HepG2 (cell line): Measurements from ENCODE around the gene PHKG2. TPM values are rescaled to one million over a fixed set of nuclear protein-coding genes. Genes with fewer than 3 reads are reported as not detected.

Experiments used
- ASH2L ChIP-seq: fragments of 300-600, 200-600 bp; sonication (generic); IDR thresholded peaks from 2 replicates; pipeline ENCODE4 v1.7.0; 2017; ENCODE audit warnings: low read depth, mild to moderate bottlenecking, moderate library complexity, mixed read lengths, low read length; ENCODE audit not compliant: insufficient read length
- ATM ChIP-seq: fragments of 450-650 bp; IDR thresholded peaks from 2 replicates; pipeline ENCODE4 v1.7.1; 2017; ENCODE audit warnings: mild to moderate bottlenecking, borderline replicate concordance
- CEBPG ChIP-seq: IDR thresholded peaks from 2 replicates; pipeline ENCODE4 v1.6.1; 2016
- CREB1 ChIP-seq, 2 experiments: fragments of 450-650 bp in 1 of 2; IDR thresholded peaks; 2 replicates each; pipeline ENCODE4 v1.6.1; 2016 to 2017; ENCODE audit warnings: control low read depth in 1 of 2, mild to moderate bottlenecking in 1 of 2, missing compliant biosample characterization in 1 of 2, missing genetic modification characterization in 1 of 2
- EEA1 ChIP-seq: sonication (generic); formaldehyde crosslinking; IDR thresholded peaks from 2 replicates; pipeline ENCODE4 v1.5.1; 2020; ENCODE audit warnings: mild to moderate bottlenecking, missing genetic modification reagents, borderline replicate concordance
- ISX ChIP-seq: sonication (generic); formaldehyde crosslinking; conservative IDR thresholded peaks from 2 replicates; pipeline ENCODE4 v1.5.0; 2020; ENCODE audit warnings: missing genetic modification reagents
- JUND ChIP-seq: sonication (generic); formaldehyde crosslinking; IDR thresholded peaks from 2 replicates; pipeline ENCODE4 v1.8.0; 2022; ENCODE audit warnings: mild to moderate bottlenecking, missing genetic modification reagents
- MIXL1 ChIP-seq: IDR thresholded peaks from 2 replicates; pipeline ENCODE4 v1.6.1; 2016
- NR1H2 ChIP-seq: sonication (generic); formaldehyde crosslinking; IDR thresholded peaks from 2 replicates; pipeline ENCODE4 v1.8.1; 2022; ENCODE audit warnings: low read depth, missing genetic modification reagents, borderline replicate concordance
- NR2F6 ChIP-seq, 2 experiments: IDR thresholded peaks; 2 replicates each; pipeline ENCODE4 v1.6.1; 2016; ENCODE audit warnings: antibody characterized with exemption in 1 of 2, mild to moderate bottlenecking in 1 of 2
- PHF5A ChIP-seq: IDR thresholded peaks from one replicate; pipeline ENCODE4 v1.6.1; 2018; ENCODE audit warnings: low read depth, missing genetic modification reagents; ENCODE audit not compliant: unreplicated experiment
- RARA ChIP-seq: IDR thresholded peaks from 2 replicates; pipeline ENCODE4 v1.6.1; 2016; ENCODE audit warnings: missing genetic modification reagents, missing compliant biosample characterization
- SALL1 ChIP-seq: sonication (generic); formaldehyde crosslinking; IDR thresholded peaks from 2 replicates; pipeline ENCODE4 v1.8.0; 2022; ENCODE audit warnings: mild to moderate bottlenecking, missing genetic modification reagents
- ZBTB8A ChIP-seq: sonication (generic); formaldehyde crosslinking; IDR thresholded peaks from 2 replicates; pipeline ENCODE4 v1.4.0; 2020; ENCODE audit warnings: mild to moderate bottlenecking, low read depth, missing genetic modification reagents, borderline replicate concordance
- ZMYM2 ChIP-seq: sonication (generic); formaldehyde crosslinking; IDR thresholded peaks from 2 replicates; pipeline ENCODE4 v1.8.0; 2022; ENCODE audit warnings: mild to moderate bottlenecking, missing genetic modification reagents
- ZNF3 ChIP-seq: IDR thresholded peaks from 2 replicates; pipeline ENCODE4 v1.7.0; 2017; ENCODE audit warnings: inconsistent platforms
- ZNF354B ChIP-seq: sonication (generic); formaldehyde crosslinking; IDR thresholded peaks from 2 replicates; pipeline ENCODE4 v1.8.0; 2022; ENCODE audit warnings: mild to moderate bottlenecking, missing genetic modification reagents
- ZNF746 ChIP-seq: sonication (generic); formaldehyde crosslinking; IDR thresholded peaks from 2 replicates; pipeline ENCODE4 v1.8.0; 2022; ENCODE audit warnings: mild to moderate bottlenecking, missing genetic modification reagents
- ZSCAN29 ChIP-seq: sonication (generic); formaldehyde crosslinking; conservative IDR thresholded peaks from 2 replicates; pipeline ENCODE4 v1.4.0; 2020; ENCODE audit warnings: mild to moderate bottlenecking, missing genetic modification reagents
- polyA plus RNA-seq, 8 experiments: library from polyadenylated mRNA; depleted of rRNA in 3 of 8; stranded (reverse) in 7 of 8; unstranded in 1 of 8; fragments of >200 nt; fragmentation: Illumina TruSeq in 4 of 8; extraction: Trizol in 4 of 8; gene quantifications; 2 replicates each; pipeline versions ENCODE4 v1.2.1 to v1.2.3, GENCODE V29; 2011 to 2016; ENCODE audit warnings: low read depth in 4 of 8, missing spikeins in 1 of 8, mixed read lengths in 1 of 8; ENCODE audit not compliant: insufficient read depth in 1 of 8
- total RNA-seq, 5 experiments: library from RNA; depleted of rRNA; stranded (reverse); fragments of >200 nt; fragmentation: Illumina TruSeq; extraction: Trizol; gene quantifications; 2 replicates each; pipeline ENCODE4 v1.2.3, GENCODE V29; 2016; ENCODE audit warnings: low read depth in 1 of 5
- TF ChIP-seq, protein P1 (sequence below): sonication (generic); formaldehyde crosslinking; conservative IDR thresholded peaks from 2 replicates; pipeline ENCODE4 v1.4.0; 2020; ENCODE audit warnings: mild to moderate bottlenecking, missing genetic modification reagents, moderate library complexity
- TF ChIP-seq, protein P2 (sequence below): sonication (generic); IDR thresholded peaks from 2 replicates; pipeline ENCODE4 v1.6.1; 2016; ENCODE audit warnings: low read depth, borderline replicate concordance
- TF ChIP-seq, protein P3 (sequence below): sonication (generic); formaldehyde crosslinking; IDR thresholded peaks from 2 replicates; pipeline ENCODE4 v1.9.0; 2021; ENCODE audit warnings: missing genetic modification reagents, borderline replicate concordance
- TF ChIP-seq, protein P4 (sequence below): sonication (generic); formaldehyde crosslinking; IDR thresholded peaks from 2 replicates; pipeline ENCODE4 v1.5.1; 2020; ENCODE audit warnings: mild to moderate bottlenecking, missing genetic modification reagents

Gene PHKG2
- total and polyA plus RNA-seq, 2 of the 13 experiments (the other 11 are each of a cell fraction or from before 2014, with no cell fraction given), result 37.4 to 42.1 TPM

DNA sequence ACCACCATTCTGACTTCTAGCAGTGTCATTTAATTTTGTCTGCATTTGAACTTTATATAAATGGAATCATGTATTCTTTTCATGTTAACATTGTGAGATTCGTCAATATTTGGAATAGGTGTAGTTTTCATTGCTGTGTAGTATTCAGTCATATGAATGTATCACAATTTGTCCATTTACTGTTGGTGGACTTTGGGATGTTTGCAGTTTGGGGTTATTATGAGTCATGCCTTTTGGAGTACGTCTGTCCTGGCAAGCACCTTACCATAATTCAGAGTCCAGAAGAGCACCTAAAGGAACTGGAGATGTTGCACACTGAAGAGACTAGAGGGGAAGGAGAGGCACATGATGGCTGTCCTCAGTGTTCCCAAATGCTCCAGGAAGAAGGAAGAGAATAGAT, 3.1 kb upstream of the PHKG2 start (continued):
- 0 out of 2 replicates have a peak, but pooled peaks have one; percentile 9 for TF ChIP-seq CEBPG (CRISPR knock-in tag)
- 0 out of 2 replicates have a peak, but pooled peaks have one; percentile 75 for TF ChIP-seq ZSCAN29 (CRISPR knock-in tag)
- peak; percentile 58; the same call in 1 of the 2 replicates for TF ChIP-seq MIXL1 (CRISPR knock-in tag)
- TF ChIP-seq ZMYM2 (CRISPR knock-in tag), result peak; percentile 80
- TF ChIP-seq ZBTB8A (CRISPR knock-in tag), result no peak
- peak; percentile 76; the same call in 1 of the 2 replicates for TF ChIP-seq JUND
- no peak for TF ChIP-seq PHF5A
- peak; percentile 98 for TF ChIP-seq ZNF3 (CRISPR knock-in tag)
- TF ChIP-seq ZNF354B, result no peak
- TF ChIP-seq NR1H2 (CRISPR knock-in tag), result peak; percentile 96
- TF ChIP-seq, protein P1, sequence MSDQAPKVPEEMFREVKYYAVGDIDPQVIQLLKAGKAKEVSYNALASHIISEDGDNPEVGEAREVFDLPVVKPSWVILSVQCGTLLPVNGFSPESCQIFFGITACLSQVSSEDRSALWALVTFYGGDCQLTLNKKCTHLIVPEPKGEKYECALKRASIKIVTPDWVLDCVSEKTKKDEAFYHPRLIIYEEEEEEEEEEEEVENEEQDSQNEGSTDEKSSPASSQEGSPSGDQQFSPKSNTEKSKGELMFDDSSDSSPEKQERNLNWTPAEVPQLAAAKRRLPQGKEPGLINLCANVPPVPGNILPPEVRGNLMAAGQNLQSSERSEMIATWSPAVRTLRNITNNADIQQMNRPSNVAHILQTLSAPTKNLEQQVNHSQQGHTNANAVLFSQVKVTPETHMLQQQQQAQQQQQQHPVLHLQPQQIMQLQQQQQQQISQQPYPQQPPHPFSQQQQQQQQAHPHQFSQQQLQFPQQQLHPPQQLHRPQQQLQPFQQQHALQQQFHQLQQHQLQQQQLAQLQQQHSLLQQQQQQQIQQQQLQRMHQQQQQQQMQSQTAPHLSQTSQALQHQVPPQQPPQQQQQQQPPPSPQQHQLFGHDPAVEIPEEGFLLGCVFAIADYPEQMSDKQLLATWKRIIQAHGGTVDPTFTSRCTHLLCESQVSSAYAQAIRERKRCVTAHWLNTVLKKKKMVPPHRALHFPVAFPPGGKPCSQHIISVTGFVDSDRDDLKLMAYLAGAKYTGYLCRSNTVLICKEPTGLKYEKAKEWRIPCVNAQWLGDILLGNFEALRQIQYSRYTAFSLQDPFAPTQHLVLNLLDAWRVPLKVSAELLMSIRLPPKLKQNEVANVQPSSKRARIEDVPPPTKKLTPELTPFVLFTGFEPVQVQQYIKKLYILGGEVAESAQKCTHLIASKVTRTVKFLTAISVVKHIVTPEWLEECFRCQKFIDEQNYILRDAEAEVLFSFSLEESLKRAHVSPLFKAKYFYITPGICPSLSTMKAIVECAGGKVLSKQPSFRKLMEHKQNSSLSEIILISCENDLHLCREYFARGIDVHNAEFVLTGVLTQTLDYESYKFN (CRISPR knock-in tag), result peak; percentile 78
- TF ChIP-seq, protein P2, sequence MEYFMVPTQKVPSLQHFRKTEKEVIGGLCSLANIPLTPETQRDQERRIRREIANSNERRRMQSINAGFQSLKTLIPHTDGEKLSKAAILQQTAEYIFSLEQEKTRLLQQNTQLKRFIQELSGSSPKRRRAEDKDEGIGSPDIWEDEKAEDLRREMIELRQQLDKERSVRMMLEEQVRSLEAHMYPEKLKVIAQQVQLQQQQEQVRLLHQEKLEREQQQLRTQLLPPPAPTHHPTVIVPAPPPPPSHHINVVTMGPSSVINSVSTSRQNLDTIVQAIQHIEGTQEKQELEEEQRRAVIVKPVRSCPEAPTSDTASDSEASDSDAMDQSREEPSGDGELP, result peak; percentile 34; the same call in 1 of the 2 replicates
- peak; percentile 50 for TF ChIP-seq RARA (CRISPR knock-in tag)
- peak; percentile 62; the same call in 1 of the 2 replicates for TF ChIP-seq SALL1 (CRISPR knock-in tag)
- TF ChIP-seq, protein P3, sequence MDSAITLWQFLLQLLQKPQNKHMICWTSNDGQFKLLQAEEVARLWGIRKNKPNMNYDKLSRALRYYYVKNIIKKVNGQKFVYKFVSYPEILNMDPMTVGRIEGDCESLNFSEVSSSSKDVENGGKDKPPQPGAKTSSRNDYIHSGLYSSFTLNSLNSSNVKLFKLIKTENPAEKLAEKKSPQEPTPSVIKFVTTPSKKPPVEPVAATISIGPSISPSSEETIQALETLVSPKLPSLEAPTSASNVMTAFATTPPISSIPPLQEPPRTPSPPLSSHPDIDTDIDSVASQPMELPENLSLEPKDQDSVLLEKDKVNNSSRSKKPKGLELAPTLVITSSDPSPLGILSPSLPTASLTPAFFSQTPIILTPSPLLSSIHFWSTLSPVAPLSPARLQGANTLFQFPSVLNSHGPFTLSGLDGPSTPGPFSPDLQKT (CRISPR knock-in tag), result no peak
- TF ChIP-seq EEA1, result no peak
- TF ChIP-seq ZNF746 (CRISPR knock-in tag), result no peak
- no peak for TF ChIP-seq ISX (CRISPR knock-in tag)
- peak; percentile 47 for TF ChIP-seq CREB1 (IDR thresholded peaks at IDR 0.05)
- peak; percentile 51; the same call in 1 of the 2 replicates for TF ChIP-seq CREB1 (CRISPR knock-in tag; IDR thresholded peaks at IDR 0.05)
- no peak for TF ChIP-seq ATM
- TF ChIP-seq, protein P4, sequence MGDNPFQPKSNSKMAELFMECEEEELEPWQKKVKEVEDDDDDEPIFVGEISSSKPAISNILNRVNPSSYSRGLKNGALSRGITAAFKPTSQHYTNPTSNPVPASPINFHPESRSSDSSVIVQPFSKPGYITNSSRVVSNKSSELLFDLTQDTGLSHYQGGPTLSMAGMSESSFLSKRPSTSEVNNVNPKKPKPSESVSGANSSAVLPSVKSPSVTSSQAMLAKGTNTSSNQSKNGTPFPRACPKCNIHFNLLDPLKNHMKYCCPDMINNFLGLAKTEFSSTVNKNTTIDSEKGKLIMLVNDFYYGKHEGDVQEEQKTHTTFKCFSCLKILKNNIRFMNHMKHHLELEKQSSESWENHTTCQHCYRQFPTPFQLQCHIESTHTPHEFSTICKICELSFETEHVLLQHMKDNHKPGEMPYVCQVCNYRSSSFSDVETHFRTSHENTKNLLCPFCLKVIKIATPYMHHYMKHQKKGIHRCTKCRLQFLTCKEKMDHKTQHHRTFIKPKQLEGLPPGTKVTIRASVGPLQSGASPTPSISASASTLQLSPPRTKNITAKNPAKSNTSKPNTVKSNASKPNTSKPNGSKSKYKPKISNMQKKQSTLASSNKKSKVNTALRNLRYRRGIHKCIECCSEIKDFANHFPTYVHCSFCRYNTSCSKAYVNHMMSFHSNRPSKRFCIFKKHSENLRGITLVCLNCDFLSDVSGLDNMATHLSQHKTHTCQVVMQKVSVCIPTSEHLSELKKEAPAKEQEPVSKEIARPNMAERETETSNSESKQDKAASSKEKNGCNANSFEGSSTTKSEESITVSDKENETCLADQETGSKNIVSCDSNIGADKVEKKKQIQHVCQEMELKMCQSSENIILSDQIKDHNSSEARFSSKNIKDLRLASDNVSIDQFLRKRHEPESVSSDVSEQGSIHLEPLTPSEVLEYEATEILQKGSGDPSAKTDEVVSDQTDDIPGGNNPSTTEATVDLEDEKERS, result peak; percentile 56; the same call in 1 of the 2 replicates
- peak; percentile 25 for TF ChIP-seq ASH2L
- 0 out of 2 replicates have a peak, but pooled peaks have one; percentile 14 for TF ChIP-seq NR2F6 (IDR thresholded peaks at IDR 0.05)
- TF ChIP-seq NR2F6 (CRISPR knock-in tag; IDR thresholded peaks at IDR 0.05), result no peak
